Naive thymus-derived CD8-positive, alpha-beta T cell (primary cell): ENCODE data around the gene STK10. TPM values are rescaled to one million over a fixed set of nuclear protein-coding genes. Genes with fewer than 3 reads are reported as not detected.

ENCODE experiments used
- ATAC-seq, 2 donors: fragments of 150-1000 bp; cut with Tn5 transposase in 1 of 2; sonication (Bioruptor Pico), chemical (Tn5 transposase) in 1 of 2; 1 replicate in 1 of 2; 2 replicates in 1 of 2; pipeline ENCODE4 v1.10.0; 2021; ENCODE audit warnings: mild to moderate bottlenecking in 2 of 2, moderate library complexity in 2 of 2
- POLR2A ChIA-PET: fragments of 350-600 bp; sonication (Branson Sonifier 250); formaldehyde crosslinking; loops from one replicate; lab custom pipeline; 2021; ENCODE audit warnings: antibody characterized with exemption; lab: Charles Lee
- DNase-seq, 10 donors: peaks; one replicate each; pipeline versions ENCODE4 v3.0.0 to v3.0.0-alpha.2; 2020 to 2022
- H3K27ac Mint-ChIP-seq, 10 donors: one replicate each; pipeline ENCODE4 v1.8.0; 2020 to 2022; ENCODE audit warnings: mild to moderate bottlenecking in 10 of 10, mixed read lengths in 10 of 10, moderate library complexity in 4 of 10, inconsistent platforms in 1 of 10
- H3K27me3 Mint-ChIP-seq, 5 donors: one replicate each; pipeline ENCODE4 v1.8.0; 2021 to 2022; ENCODE audit warnings: mixed read lengths in 5 of 5
- H3K36me3 Mint-ChIP-seq, 3 donors: one replicate each; pipeline ENCODE4 v1.8.0; 2020 to 2022; ENCODE audit warnings: mixed read lengths in 3 of 3, mild to moderate bottlenecking in 2 of 3, inconsistent platforms in 1 of 3
- H3K4me1 Mint-ChIP-seq, 4 donors: one replicate each; pipeline ENCODE4 v1.8.0; 2021 to 2022; ENCODE audit warnings: mixed read lengths in 4 of 4
- H3K4me3 Mint-ChIP-seq, 10 donors: one replicate each; pipeline ENCODE4 v1.8.0; 2020 to 2022; ENCODE audit warnings: mild to moderate bottlenecking in 10 of 10, mixed read lengths in 10 of 10, moderate library complexity in 6 of 10, inconsistent platforms in 1 of 10
- H3K9me3 Mint-ChIP-seq, 9 donors: one replicate each; pipeline ENCODE4 v1.8.0; 2020 to 2022; ENCODE audit warnings: mixed read lengths in 9 of 9, mild to moderate bottlenecking in 3 of 9, inconsistent platforms in 1 of 9, moderate library complexity in 1 of 9
- polyA plus RNA-seq, 3 donors: library from polyadenylated mRNA; unstranded; fragments of 300-500 nt; fragmentation: Illumina TruSeq; gene quantifications; one replicate each; pipeline ENCODE4 v1.2.3, GENCODE V29; 2021
- total RNA-seq, 8 experiments: library from RNA in 2 of 8; stranded (reverse) in 2 of 8; gene quantifications; one replicate each; pipeline ENCODE4 v1.2.3 and lab custom pipeline; 2021 to 2026

The STK10 gene
- 100 to 1,000 TPM; 351 to 360 TPM for total RNA-seq
- 100 to 1,000 TPM in 1 of 3 donors, 10 to 100 TPM in 2; 44.6 to 128 (median 62.1) TPM for polyA plus RNA-seq
- total RNA-seq (lab: John Stamatoyannopoulos, UW) = 145 to 504 (median 475) reads per million in 6 experiments

- Mint-ChIP-seq H3K4me3 (peak within 1 kb of the TSS; percentile 97 to 100 (median 99)), H3K27me3 (no peaks in the 10 kb centered on the region), H3K36me3 (peaks cover 2 to 9% (median 5%) of the 10 kb centered on the region in 3 donors), H3K4me1 (peaks cover 15 to 39% (median 31%) of the 10 kb centered on the region in 4 donors), H3K27ac (peak within 1 kb of the TSS; percentile 95 to 100 (median 98)), H3K9me3 (no peaks in the 10 kb centered on the region)
- POLR2A ChIA-PET = interaction anchor here (0.6 to 12.5 kb wide), 20 partner anchors 11 to 902 kb away, joined by 3 to 721 read pairs (median 4); partner anchors contain the start of gene FBXW11
- ATAC-seq = peak; percentile 75 to 81
- peak; percentile 84 to 95 (median 90) for DNase-seq
Measured at GRCh38 chr5:172188033-172188892, at the start of gene STK10. STK10 (minus strand) TSS chr5:172188224; CDS start chr5:172188042, 182 bp downstream.

DNA sequence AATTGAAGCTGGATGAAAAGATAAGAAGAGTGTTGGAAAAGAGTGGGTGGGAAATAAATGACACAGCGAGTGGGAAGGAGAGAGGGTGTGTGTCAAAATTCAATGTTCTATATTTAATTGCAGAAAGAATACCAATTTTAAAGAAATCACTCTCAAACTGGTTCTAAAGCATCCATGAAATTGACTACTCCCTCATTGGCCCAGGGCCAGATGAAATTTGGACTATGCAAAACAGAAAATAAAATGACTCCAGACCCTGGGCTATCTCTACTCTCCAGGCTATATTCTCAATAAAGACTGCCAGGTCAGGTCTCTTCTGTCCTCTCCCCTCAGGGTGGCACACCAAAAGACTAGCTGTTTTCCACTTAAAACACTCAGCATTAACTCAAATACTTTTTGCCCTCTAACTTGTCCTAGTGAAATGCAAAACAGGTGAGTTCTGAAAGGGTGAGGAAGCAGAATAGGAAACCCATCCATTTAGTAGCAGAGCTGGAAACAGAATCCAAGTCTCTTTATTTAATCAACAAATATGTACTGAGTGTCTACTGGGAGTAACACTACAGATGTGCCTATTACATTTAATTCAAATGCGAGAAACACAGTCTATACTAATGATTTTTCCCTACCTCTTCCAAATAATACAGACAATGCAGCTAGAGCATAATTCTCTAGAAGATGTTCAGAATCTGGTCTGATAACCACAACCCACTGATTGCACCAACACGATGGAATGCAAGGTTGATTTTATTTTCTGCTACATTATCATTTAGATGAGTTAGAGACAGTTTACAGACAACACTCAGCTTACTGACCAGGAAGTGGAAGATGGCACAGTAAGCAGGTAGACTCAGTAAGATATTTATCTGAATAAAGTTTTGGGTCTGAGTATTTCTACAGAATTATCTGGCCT, 48.1 kb upstream of the STK10 start:
- H3K27ac Mint-ChIP-seq = peak overlapping the region in 5 of 10 donors; percentile 0 to 41 (median 27)
- peaks cover 11 to 38% (median 30%) of the 10 kb centered on the region in 4 donors for H3K4me1 Mint-ChIP-seq
- DNase-seq (no peak), ATAC-seq (no peak)
- no peak overlapping the region for H3K4me3 Mint-ChIP-seq
- H3K9me3 Mint-ChIP-seq = no peaks in the 10 kb centered on the region
- POLR2A ChIA-PET = no interaction called here
- H3K27me3 Mint-ChIP-seq = no peaks in the 10 kb centered on the region
- H3K36me3 Mint-ChIP-seq = peaks cover 0 to 37% (median 17%) of the 10 kb centered on the region in 3 donors

DNA sequence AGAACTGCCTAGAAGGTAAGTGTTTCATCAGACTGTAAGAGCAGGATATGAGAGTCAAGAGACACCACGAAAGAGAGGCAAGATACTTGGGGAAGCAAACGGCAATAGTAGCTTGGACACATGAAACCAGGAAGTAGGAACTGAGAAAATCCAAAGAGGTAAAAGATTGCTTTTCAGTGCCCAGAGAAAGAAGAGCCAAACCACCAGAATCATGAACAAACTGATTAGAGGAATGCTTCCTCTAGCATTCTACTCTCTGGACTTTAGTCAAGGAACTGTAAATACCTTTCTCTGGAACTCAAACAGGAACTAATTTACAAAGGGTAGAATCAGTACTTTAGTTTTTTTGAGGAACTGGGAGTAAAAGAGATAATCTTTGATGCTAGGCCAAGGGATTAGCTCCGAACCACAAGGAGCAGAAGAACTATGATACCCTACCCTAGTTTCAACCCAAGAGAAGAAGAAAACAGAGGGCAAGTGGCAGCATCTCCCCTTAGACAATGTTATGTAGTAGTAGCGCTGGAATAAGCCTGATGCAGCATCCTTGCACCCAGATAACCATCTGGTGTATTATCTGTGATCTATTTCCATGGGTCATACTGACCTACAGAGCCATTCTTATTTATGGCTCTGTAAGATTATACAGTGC, 47.2 kb upstream of the STK10 start:
- peaks cover 3 to 41% (median 22%) of the 10 kb centered on the region in 3 donors for H3K36me3 Mint-ChIP-seq
- peaks cover 11 to 38% (median 30%) of the 10 kb centered on the region in 4 donors for H3K4me1 Mint-ChIP-seq
- no peak for DNase-seq
- no peak overlapping the region for H3K4me3 Mint-ChIP-seq
- H3K27me3 Mint-ChIP-seq = no peaks in the 10 kb centered on the region
- no peaks in the 10 kb centered on the region for H3K9me3 Mint-ChIP-seq
- peak overlapping the region in 6 of 10 donors; percentile 0 to 44 (median 6) for H3K27ac Mint-ChIP-seq
- POLR2A ChIA-PET = no interaction called here
- no peak for ATAC-seq

DNA sequence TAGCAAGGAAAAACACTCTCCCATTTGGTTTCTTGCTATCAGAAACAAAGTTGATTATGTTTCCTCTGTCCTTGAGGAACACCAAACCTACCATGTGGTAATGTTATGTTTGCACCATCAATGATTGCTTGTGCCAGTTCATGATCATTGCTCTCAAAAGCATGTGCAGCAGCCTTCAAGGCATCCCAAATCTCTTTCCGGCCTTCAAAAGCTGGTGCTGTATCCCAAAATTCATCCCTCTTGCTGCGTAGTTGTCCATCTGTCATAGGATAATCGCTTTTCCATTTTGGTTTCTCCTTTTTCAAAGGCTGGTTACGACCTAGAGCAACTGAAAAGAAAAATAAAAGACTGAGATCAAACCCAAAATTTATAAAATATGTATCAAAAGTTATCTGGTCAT, 46.0 kb upstream of the STK10 start:
- no peaks in the 10 kb centered on the region for H3K9me3 Mint-ChIP-seq
- no peak for ATAC-seq
- H3K36me3 Mint-ChIP-seq = peaks cover 4 to 47% (median 25%) of the 10 kb centered on the region in 3 donors
- no peaks in the 10 kb centered on the region for H3K27me3 Mint-ChIP-seq
- POLR2A ChIA-PET = no interaction called here
- no peak overlapping the region for H3K4me3 Mint-ChIP-seq
- DNase-seq = no peak
- H3K27ac Mint-ChIP-seq = peak overlapping the region in 1 of 10 donors; percentile 0
- peaks cover 11 to 33% (median 29%) of the 10 kb centered on the region in 4 donors for H3K4me1 Mint-ChIP-seq

- H3K4me3 Mint-ChIP-seq = no peak overlapping the region
- peaks cover 0 to 2% (median under 1%) of the 10 kb centered on the region in 4 donors for H3K4me1 Mint-ChIP-seq
- H3K36me3 Mint-ChIP-seq = peaks cover 4 to 67% (median 30%) of the 10 kb centered on the region in 3 donors
- H3K27ac Mint-ChIP-seq = peak overlapping the region in 1 of 10 donors; percentile 25
- POLR2A ChIA-PET = no interaction called here
- H3K9me3 Mint-ChIP-seq = no peaks in the 10 kb centered on the region
- H3K27me3 Mint-ChIP-seq = no peaks in the 10 kb centered on the region
- DNase-seq (no peak), ATAC-seq (no peak)
Measured at GRCh38 chr5:172229904-172230303, 41.9 kb upstream of the STK10 start.

- H3K27me3 Mint-ChIP-seq = no peaks in the 10 kb centered on the region
- POLR2A ChIA-PET = no interaction called here
- no peak overlapping the region for H3K4me3 Mint-ChIP-seq
- ATAC-seq = no peak
- DNase-seq = no peak
- peaks cover 0 to 2% (median 0%) of the 10 kb centered on the region in 9 donors for H3K9me3 Mint-ChIP-seq
- peaks cover 4 to 9% (median 5%) of the 10 kb centered on the region in 4 donors for H3K4me1 Mint-ChIP-seq
- H3K36me3 Mint-ChIP-seq = peaks cover 0 to 53% (median 29%) of the 10 kb centered on the region in 3 donors
- H3K27ac Mint-ChIP-seq = peak overlapping the region in 3 of 10 donors; percentile 2 to 19 (median 3)
Measured at GRCh38 chr5:172224996-172225395, 37.0 kb upstream of the STK10 start.

DNA sequence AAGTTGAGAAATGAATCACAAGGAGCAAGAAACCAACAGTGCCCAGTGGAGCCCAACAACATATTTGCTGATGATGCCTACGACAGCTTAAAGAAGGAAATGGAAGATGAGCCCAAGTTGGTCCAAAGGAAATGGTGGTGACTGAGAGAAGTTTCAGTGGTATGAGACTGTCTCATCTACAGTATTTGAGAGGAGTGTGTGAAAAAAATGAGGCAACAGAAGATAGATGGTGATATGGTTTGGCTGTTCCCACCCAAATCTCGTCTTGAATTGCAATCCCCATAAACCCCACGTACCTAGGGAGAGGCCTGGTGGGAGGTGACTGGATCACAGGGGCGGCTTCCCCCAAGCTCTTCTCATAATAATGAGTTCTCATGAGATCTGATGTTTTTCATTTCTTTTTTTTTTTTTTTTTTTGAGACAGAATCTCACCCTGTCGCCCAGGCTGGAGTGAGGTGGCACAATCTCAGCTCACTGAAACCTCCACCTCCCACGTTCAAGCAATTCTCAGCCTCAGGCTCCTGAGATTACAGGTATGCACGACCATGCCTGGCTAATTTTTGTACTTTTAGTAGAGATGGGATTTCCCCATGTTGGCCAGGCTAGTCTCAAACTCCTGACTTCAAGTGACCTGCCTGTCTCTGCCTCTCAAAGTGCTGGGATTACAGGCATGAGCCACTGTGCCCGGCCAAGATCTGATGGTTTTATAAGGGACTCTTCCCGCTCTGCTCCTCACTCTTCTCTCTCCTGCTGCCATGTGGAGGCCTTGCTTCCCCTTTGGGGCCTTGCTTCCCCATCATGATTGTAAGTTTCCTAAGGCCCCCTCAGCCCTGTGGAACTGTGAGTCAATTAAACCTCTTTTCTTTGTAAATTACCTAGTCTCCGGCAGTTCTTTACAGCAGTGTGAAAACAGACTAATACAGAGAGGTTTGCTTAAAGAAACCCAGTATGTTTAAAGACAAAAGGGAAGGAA, 36.2 kb upstream of the STK10 start:
- Mint-ChIP-seq H3K9me3 (peaks cover 0 to 9% (median 0%) of the 10 kb centered on the region in 9 donors), H3K27me3 (no peaks in the 10 kb centered on the region), H3K36me3 (peaks cover 7 to 57% (median 34%) of the 10 kb centered on the region in 3 donors), H3K4me3 (no peak overlapping the region), H3K4me1 (peaks cover 4 to 9% (median 5%) of the 10 kb centered on the region in 4 donors), H3K27ac (peak overlapping the region in 4 of 10 donors; percentile 3 to 56 (median 15))
- POLR2A ChIA-PET = interaction anchor here (0.6 to 0.7 kb wide), 2 partner anchors 94 to 837 kb away, joined by 3 to 5 read pairs; partner anchors contain the start of gene NPM1
- no peak for ATAC-seq
- DNase-seq = no peak

- POLR2A ChIA-PET = no interaction called here
- Mint-ChIP-seq H3K9me3 (peaks cover 0 to 17% (median 0%) of the 10 kb centered on the region in 9 donors), H3K27me3 (no peaks in the 10 kb centered on the region), H3K36me3 (peaks cover 14 to 66% (median 45%) of the 10 kb centered on the region in 3 donors), H3K4me1 (peaks cover under 1 to 7% (median 6%) of the 10 kb centered on the region in 4 donors), H3K27ac (no peak overlapping the region), H3K4me3 (no peak overlapping the region)
- ATAC-seq (no peak), DNase-seq (no peak)
Measured at GRCh38 chr5:172219296-172219695, 31.3 kb upstream of the STK10 start.

GRCh38 chr5:172216345-172216744, 28.3 kb upstream of the STK10 start:
- no peak for DNase-seq
- Mint-ChIP-seq H3K4me1 (peaks cover 0 to 5% (median 1%) of the 10 kb centered on the region in 4 donors), H3K36me3 (peaks cover 14 to 75% (median 49%) of the 10 kb centered on the region in 3 donors), H3K4me3 (no peak overlapping the region), H3K9me3 (peaks cover 0 to 17% (median 0%) of the 10 kb centered on the region in 9 donors), H3K27ac (peak overlapping the region in 1 of 10 donors; percentile 36), H3K27me3 (no peaks in the 10 kb centered on the region)
- ATAC-seq = no peak
- POLR2A ChIA-PET = no interaction called here

GRCh38 chr5:172213126-172213525, 25.1 kb upstream of the STK10 start:
- H3K4me3 Mint-ChIP-seq = no peak overlapping the region
- peaks cover 9 to 59% (median 20%) of the 10 kb centered on the region in 3 donors for H3K36me3 Mint-ChIP-seq
- no peak for DNase-seq
- peaks cover 0 to 5% (median 3%) of the 10 kb centered on the region in 4 donors for H3K4me1 Mint-ChIP-seq
- H3K27me3 Mint-ChIP-seq = no peaks in the 10 kb centered on the region
- no peak overlapping the region for H3K27ac Mint-ChIP-seq
- H3K9me3 Mint-ChIP-seq = peaks cover 0 to 2% (median 0%) of the 10 kb centered on the region in 9 donors
- POLR2A ChIA-PET = no interaction called here
- no peak for ATAC-seq

GRCh38 chr5:172211676-172212075, 23.7 kb upstream of the STK10 start:
- Mint-ChIP-seq H3K4me3 (no peak overlapping the region), H3K9me3 (no peaks in the 10 kb centered on the region), H3K4me1 (peaks cover 4 to 18% (median 12%) of the 10 kb centered on the region in 4 donors), H3K27ac (peak overlapping the region in 1 of 10 donors; percentile 89), H3K36me3 (peaks cover 3 to 48% (median 18%) of the 10 kb centered on the region in 3 donors), H3K27me3 (no peaks in the 10 kb centered on the region)
- DNase-seq (no peak), ATAC-seq (no peak)
- POLR2A ChIA-PET = interaction anchor here (1.1 kb wide), 1 partner anchor 9 kb away, joined by 3 read pairs; no protein-coding TSS in a partner anchor
